ENCODE results near the gene RIMS1. TPM values are rescaled to one million over a fixed set of nuclear protein-coding genes. Genes with fewer than 3 reads are reported as not detected.

RIMS1 gene
- total and polyA plus RNA-seq, 2 of the 13 experiments (the other 11 are each of a cell fraction or from before 2014, with no cell fraction given) = not detected

DNA sequence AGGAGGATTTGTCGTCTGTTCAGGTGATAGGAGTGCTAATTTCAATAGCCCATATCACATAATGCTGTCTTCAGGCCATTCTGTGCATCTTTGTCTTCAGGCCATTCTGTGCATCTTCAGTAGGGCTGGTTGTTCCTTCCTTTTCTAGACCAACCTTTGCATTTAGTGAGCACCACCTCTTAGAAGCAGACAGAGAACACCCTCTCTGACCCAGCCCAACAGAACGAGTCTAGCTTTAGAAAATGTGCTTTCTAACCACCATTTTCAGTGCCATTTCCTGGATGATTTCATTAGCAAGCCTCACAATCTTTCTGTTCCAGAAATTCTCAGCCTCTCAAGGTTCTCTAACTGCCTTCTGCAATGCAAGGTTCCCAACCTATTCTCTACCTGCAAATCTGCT, 520.2 kb downstream of the RIMS1 start:
- H3K27me3 ChIP-seq (ENCODE audit: control insufficient read depth in 1 of 2, insufficient read depth in 2 of 2, low read length in 2 of 2) = no peaks in the 10 kb centered on the region
- BruUV-seq (replicated peaks) = no TSS peak
- no peaks in the 10 kb centered on the region for H3K36me3 ChIP-seq (replicated peaks in 1 of 2; ENCODE audit: control insufficient read depth in 1 of 2, insufficient read depth in 2 of 2, low read length in 2 of 2)
- ChIA-PET CTCF (ENCODE audit: low intra/inter-chr PET ratio, low total read pairs) (no interaction called here), POLR2A (no interaction called here)
- H4K20me1 ChIP-seq (ENCODE audit: insufficient read depth, low read length) = no peaks in the 10 kb centered on the region
- H3K27ac ChIP-seq (ENCODE audit: extremely low read length, insufficient read depth, low read length) = no peak overlapping the region
- no peak overlapping the region for H3K4me3 ChIP-seq (replicated peaks in 1 of 3; ENCODE audit: insufficient read depth in 1 of 3, low read depth in 2 of 3, low read length in 3 of 3)
- FAIRE-seq (no peak), DNase-seq (ENCODE audit: low spot score) (no peak), ATAC-seq (no peak)
- no peak overlapping the region for H3K9ac ChIP-seq (ENCODE audit: insufficient read depth, low read depth, low read length)
- intact Hi-C loops (cut with micrococcal nuclease; ENCODE audit: unreplicated experiment) (no loop called here), in situ Hi-C loops (cut with HindIII; ENCODE audit: extremely low pct_ligation_motif_present, low pct_unique_long_range_greater_than_20kb) (no loop called here)
- no peaks in the 10 kb centered on the region for H3K4me1 ChIP-seq (ENCODE audit: insufficient read depth, low read length)
- H3K4me2 ChIP-seq (ENCODE audit: low read depth, low read length) = no peak overlapping the region
- WGBS (ENCODE audit: low lambda C conversion rate) = 0% methylated on average over 2 of the region's 2 CpGs
- TF ChIP-seq ZSCAN20 (CRISPR knock-in tag; IDR thresholded peaks at IDR 0.05; ENCODE audit: borderline replicate concordance) = no peak
- TF ChIP-seq, protein P1, sequence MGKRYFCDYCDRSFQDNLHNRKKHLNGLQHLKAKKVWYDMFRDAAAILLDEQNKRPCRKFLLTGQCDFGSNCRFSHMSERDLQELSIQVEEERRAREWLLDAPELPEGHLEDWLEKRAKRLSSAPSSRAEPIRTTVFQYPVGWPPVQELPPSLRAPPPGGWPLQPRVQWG (CRISPR knock-in tag; IDR thresholded peaks at IDR 0.05; ENCODE audit: borderline replicate concordance, low read depth) = no peak
- TF ChIP-seq, protein P2, sequence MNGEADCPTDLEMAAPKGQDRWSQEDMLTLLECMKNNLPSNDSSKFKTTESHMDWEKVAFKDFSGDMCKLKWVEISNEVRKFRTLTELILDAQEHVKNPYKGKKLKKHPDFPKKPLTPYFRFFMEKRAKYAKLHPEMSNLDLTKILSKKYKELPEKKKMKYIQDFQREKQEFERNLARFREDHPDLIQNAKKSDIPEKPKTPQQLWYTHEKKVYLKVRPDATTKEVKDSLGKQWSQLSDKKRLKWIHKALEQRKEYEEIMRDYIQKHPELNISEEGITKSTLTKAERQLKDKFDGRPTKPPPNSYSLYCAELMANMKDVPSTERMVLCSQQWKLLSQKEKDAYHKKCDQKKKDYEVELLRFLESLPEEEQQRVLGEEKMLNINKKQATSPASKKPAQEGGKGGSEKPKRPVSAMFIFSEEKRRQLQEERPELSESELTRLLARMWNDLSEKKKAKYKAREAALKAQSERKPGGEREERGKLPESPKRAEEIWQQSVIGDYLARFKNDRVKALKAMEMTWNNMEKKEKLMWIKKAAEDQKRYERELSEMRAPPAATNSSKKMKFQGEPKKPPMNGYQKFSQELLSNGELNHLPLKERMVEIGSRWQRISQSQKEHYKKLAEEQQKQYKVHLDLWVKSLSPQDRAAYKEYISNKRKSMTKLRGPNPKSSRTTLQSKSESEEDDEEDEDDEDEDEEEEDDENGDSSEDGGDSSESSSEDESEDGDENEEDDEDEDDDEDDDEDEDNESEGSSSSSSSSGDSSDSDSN (CRISPR knock-in tag; IDR thresholded peaks at IDR 0.05) = no peak
- H3K79me2 ChIP-seq (ENCODE audit: insufficient read depth, low read length) = no peaks in the 10 kb centered on the region
- no peak overlapping the region for H2AFZ ChIP-seq (ENCODE audit: low read length)
- no peaks in the 10 kb centered on the region for H3K9me3 ChIP-seq (ENCODE audit: low read length)

DNA sequence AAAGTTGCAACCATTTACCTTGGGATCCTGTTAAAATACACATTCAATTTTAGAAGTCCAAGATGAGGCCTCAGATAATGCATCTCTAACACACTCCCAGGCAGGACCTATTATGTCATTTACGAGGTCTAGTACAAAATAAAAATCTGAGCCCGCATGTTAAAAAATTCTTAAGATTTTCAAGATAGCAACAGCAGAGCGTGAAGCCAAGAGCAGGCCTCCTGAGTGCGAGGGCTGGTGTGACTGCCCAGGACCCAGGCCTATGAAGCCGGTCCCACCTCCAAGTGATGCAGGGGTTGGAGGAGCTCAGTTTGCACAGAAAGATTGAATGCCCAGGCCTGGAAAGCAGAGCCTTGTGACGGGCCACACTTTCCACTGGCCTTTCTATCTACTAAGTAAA, 524.4 kb downstream of the RIMS1 start:
- no peaks in the 10 kb centered on the region for H3K36me3 ChIP-seq (replicated peaks in 1 of 2; ENCODE audit: control insufficient read depth in 1 of 2, insufficient read depth in 2 of 2, low read length in 2 of 2)
- ChIA-PET POLR2A (no interaction called here), CTCF (ENCODE audit: low intra/inter-chr PET ratio, low total read pairs) (interaction anchor here (0.6 kb wide), 1 partner anchor 50 kb away, joined by 3 read pairs; no protein-coding TSS in a partner anchor)
- H3K4me1 ChIP-seq (ENCODE audit: insufficient read depth, low read length) = peaks cover 14% of the 10 kb centered on the region
- DNase-seq (ENCODE audit: low spot score) (no peak), FAIRE-seq (no peak), ATAC-seq (no peak)
- no peak overlapping the region for H3K9ac ChIP-seq (ENCODE audit: insufficient read depth, low read depth, low read length)
- no peak overlapping the region for H3K27ac ChIP-seq (ENCODE audit: extremely low read length, insufficient read depth, low read length)
- H3K4me2 ChIP-seq (ENCODE audit: low read depth, low read length) = no peak overlapping the region
- H3K9me3 ChIP-seq (ENCODE audit: low read length) = no peaks in the 10 kb centered on the region
- H3K4me3 ChIP-seq (replicated peaks in 1 of 3; ENCODE audit: insufficient read depth in 1 of 3, low read depth in 2 of 3, low read length in 3 of 3) = no peak overlapping the region
- H3K79me2 ChIP-seq (ENCODE audit: insufficient read depth, low read length) = no peaks in the 10 kb centered on the region
- no peak overlapping the region for H2AFZ ChIP-seq (ENCODE audit: low read length)
- 18% methylated on average over 5 of the region's 6 CpGs for WGBS (ENCODE audit: low lambda C conversion rate)
- H3K27me3 ChIP-seq (ENCODE audit: control insufficient read depth in 1 of 2, insufficient read depth in 2 of 2, low read length in 2 of 2) = no peaks in the 10 kb centered on the region
- H4K20me1 ChIP-seq (ENCODE audit: insufficient read depth, low read length) = no peaks in the 10 kb centered on the region
- intact Hi-C loops (cut with micrococcal nuclease; ENCODE audit: unreplicated experiment) (loop anchor here (5.0 kb wide), 2 partner anchors 112 to 172 kb away; no protein-coding TSS in a partner anchor), in situ Hi-C loops (cut with HindIII; ENCODE audit: extremely low pct_ligation_motif_present, low pct_unique_long_range_greater_than_20kb) (loop anchor here (10.0 kb wide), 2 partner anchors 174 to 724 kb away; no protein-coding TSS in a partner anchor)
- no TSS peak for BruUV-seq (replicated peaks)
- TF ChIP-seq KDM2A (CRISPR knock-in tag; IDR thresholded peaks at IDR 0.05; ENCODE audit: borderline replicate concordance, low read depth) (no peak), FOXO1 (CRISPR knock-in tag; IDR thresholded peaks at IDR 0.05) (no peak), HOXA3 (CRISPR knock-in tag; IDR thresholded peaks at IDR 0.05) (no peak), ZNF598 (CRISPR knock-in tag; IDR thresholded peaks at IDR 0.05; ENCODE audit: borderline replicate concordance) (no peak), ATM (IDR thresholded peaks at IDR 0.05; ENCODE audit: borderline replicate concordance) (no peak)
- TF ChIP-seq, protein P3, sequence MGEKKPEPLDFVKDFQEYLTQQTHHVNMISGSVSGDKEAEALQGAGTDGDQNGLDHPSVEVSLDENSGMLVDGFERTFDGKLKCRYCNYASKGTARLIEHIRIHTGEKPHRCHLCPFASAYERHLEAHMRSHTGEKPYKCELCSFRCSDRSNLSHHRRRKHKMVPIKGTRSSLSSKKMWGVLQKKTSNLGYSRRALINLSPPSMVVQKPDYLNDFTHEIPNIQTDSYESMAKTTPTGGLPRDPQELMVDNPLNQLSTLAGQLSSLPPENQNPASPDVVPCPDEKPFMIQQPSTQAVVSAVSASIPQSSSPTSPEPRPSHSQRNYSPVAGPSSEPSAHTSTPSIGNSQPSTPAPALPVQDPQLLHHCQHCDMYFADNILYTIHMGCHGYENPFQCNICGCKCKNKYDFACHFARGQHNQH (CRISPR knock-in tag; IDR thresholded peaks at IDR 0.05) = no peak
- TF ChIP-seq, protein P4, sequence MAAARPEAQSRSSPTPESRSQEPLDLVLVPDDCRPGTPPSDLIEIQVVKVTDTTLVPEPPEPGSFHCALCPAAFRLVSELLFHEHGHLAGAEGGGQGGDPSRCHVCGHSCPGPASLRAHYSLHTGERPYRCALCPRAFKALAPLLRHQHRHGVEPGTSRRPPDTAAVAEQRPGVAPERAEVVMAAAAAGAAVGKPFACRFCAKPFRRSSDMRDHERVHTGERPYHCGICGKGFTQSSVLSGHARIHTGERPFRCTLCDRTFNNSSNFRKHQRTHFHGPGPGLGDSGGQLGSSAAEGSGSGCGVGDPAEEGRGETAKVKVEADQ (CRISPR knock-in tag; IDR thresholded peaks at IDR 0.05; ENCODE audit: borderline replicate concordance) = no peak

All from HepG2 (cell line).